GM21723 (cell line): ENCODE data around the gene KIF26B.
"Not testable (repeated sequence)": the region's sequence is repeated elsewhere in the genome, so short reads cannot be mapped to it uniquely, and the experiment has no call there.

Experiments
- ATAC-seq: cut with Tn5 transposase; IDR thresholded peaks from one replicate; pipeline ENCODE4 v1.9.1; 2021; ENCODE audit warnings: mild to moderate bottlenecking, moderate library complexity; ENCODE audit not compliant: unreplicated experiment

KIF26B gene

GRCh38 chr1:245663373-245663772 is 508.6 kb downstream of the KIF26B start:
- ATAC-seq = no peak

- ATAC-seq = no peak
Observed at GRCh38 chr1:245663841-245664240, 509.1 kb downstream of the KIF26B start.

DNA sequence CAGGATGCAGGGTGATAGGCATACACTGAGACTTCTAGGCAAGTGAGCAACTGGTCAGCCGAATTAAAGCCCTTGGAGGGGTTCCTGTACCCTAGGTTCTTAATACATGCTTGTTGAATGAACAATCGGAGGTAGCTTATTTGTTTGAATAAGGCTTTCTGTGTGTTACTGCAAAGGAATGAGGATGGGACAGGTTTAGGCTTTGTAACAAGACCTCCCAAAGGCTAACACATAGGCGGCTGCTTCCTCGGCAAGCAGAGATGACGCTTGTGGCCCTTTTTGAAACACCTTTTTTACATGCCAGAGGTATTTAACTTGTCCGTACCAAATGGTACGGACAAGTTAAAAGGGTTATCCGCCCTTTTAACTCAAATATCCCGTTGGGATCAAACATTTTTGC is 511.6 kb downstream of the KIF26B start:
- ATAC-seq = no peak

GRCh38 chr1:245671349-245671748 is 516.6 kb downstream of the KIF26B start:
- no peak for ATAC-seq

DNA sequence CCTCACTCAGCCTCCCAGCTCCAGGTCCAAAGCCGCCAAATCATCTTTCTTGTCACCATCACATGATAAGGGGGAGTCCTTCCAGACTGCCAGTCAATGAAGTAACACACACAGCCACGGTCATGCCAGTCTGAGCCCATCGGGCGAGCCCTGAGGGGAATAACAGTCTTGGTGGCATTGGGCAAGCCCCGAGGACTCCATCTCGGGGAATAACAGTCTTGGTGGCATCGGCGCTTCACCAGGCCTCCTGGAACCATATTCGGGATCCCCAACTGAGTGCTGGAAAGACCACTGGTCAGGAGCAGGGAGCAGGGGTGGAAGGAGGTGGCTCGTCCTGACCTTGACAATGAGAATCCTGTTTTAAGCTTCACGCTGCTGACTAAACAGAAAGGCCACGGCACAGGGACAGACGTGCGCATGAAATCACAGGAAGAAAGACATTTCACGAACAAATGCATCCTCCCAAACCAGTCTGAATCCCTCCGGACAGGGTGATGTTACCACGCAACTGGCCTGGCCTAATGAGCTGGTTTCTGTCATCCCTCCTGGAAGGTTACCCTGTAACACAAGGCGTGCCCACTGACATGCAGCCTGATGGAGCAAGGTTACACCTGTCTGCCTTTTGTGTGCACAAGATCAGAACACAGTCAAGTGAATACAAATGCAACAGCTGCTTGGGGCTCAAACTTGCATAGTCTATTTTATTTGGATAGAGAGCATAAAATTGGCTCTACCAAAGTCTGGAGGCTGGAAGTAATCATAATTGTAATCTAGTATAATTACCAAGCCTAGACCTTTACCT is 517.4 kb downstream of the KIF26B start:
- ATAC-seq = no peak

- not testable (repeated sequence) for ATAC-seq
Observed at GRCh38 chr1:245672836-245673656, 518.3 kb downstream of the KIF26B start.

DNA sequence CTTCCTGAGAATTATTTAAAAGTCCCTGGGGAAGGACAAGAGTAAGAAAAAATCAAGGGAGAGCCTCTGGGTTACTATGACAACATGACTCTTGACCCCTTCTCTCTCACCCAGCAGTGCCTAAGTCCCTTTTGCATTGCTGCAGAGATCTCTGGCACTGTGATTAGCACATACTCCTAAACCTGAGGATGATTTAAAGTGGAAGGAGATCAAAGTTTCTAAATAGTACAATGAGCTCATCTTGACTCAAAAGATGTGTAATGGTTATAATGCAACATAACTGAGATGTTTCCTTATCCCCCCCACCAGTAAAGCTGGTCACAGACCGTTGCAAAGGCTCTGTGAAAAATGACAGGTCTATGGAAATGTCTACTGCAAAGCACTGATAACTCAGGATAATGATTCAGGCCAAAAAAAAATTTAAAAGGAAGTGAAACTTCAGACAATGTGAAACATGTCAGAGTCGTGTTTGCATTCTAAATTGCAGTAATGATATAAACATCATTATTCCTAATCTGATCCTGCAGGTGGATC is 519.2 kb downstream of the KIF26B start:
- ATAC-seq = peak; percentile 65

GRCh38 chr1:245677461-245678240 is 522.9 kb downstream of the KIF26B start:
- no peak for ATAC-seq

GRCh38 chr1:245678860-245679411 is 524.2 kb downstream of the KIF26B start:
- no peak for ATAC-seq

- no peak for ATAC-seq
Observed at GRCh38 chr1:245679821-245680780, 525.3 kb downstream of the KIF26B start.

DNA sequence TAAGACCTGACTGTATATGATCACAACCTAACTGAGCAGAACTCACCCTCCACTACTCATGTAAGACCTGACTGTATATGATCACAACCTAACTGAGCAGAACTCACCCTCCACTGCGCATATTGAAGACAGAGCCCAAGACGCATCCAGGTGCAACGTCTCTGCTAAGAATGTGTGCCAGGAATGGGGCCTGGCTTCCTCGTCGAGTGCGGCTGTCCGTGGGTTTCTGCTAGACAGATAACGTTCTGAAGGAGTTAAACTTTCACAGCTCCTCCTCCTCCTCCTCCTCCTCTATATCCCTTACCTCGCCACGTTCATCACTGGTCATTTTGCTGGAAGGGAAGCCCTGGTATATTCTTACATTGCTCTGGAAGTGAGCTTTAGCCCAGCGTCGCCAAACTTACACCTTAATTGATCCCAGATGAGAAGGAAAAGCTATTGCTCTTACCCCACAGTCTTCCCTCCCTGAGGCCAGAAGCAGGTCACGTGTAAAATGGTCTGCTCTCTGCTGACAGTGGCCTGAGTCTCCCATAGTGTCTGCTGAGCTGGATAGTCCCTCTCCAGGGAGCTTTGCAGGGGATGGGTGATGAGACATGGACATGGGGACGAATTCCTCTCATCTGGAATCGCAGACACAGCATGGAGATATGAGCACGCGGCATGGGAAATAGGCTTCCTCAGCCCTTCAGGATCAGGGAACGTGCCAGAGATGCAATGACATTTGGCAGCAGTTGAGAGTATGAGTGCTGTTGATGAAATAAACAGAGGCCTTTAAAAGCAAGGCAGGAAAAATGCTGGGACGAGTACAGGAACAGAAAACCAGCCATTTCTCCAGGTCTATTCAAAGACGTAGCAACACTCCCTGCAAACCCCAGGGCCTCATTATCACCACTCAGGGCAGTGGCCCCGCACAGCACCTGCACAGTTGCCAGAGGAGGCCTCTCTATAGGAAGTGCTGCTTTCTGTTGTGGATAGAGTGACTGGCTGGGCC is 528.1 kb downstream of the KIF26B start:
- no peak for ATAC-seq

DNA sequence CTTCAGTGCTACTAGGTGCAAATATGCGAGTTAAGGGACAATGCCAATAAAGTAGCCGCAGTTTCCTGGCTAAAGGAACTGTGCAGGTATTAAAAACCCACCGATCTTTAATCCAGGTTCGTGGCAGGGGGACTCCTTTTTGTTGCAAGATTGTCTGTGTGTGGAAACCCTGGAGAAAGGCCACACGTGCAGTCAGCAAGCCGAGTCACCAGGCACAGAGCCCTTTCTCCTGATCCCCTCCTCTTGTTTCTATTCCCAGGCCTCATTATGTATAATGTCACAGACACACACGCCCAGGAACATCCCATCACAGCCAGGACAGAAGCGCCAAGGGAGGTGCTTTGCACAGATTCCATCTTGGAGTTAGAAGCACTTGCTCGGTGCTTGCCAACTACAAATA is 528.9 kb downstream of the KIF26B start:
- ATAC-seq = no peak

DNA sequence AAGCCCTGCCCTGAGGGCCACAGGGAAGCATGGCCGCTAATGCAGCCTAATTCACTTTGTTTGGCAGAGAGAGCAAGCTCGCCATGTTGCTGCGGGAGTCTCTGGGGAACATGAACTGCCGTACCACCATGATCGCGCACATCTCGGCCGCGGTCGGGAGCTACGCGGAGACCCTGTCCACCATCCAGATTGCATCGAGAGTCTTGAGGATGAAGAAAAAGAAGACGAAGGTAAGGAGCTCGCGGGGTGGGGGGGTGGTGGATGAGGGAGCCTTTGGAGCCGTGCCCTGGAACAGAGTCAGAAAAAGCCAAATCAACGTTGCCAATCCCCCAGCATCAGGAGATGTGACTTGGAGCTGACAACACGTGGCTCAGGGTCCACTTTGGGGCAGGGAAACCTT is 529.4 kb downstream of the KIF26B start:
- no peak for ATAC-seq

DNA sequence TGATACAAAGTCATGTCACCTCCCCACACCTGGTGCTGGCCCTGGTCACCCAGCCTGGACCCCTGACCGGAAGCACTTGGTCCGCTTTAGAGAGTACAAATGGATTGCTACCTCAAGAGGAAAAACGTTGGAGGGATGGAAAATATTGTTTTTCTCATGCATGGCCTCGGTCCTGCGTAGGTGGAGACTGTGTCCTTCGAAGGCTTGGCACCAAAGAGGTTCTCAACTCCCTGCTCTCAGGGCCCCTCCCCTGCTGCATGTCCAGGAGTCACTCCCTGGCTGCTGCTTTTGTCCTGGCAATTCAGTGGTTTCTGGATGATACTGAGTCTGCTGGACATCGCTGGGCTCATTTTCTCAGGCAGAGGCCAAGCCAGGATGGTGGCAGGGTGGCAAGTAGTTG is 529.8 kb downstream of the KIF26B start:
- no peak for ATAC-seq

DNA sequence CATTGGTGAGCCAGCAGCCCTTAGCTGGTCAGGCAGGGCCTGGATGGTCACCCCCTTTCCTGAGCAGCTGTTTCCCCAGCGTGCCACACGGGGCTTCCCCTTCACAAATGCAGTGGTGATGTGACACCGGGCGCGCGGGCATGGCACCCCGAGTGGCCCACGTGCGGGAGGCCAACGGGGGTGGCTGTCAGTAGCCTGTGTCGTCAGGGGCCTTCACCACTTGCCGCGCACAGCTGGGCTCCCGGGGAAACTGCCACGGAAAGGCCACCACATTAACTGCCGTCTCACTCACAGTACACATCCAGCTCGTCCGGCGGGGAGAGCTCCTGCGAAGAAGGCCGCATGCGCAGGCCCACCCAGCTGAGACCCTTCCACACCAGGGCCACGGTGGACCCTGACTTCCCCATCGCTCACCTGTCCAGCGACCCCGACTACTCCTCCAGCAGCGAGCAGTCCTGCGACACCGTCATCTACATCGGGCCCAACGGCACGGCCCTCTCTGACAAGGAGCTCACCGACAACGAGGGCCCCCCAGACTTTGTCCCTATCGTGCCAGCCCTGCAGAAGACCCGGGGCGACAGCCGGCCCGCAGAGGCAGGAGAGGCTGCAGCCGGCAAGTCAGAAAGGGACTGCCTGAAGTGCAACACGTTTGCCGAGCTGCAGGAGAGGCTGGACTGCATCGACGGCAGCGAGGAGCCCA is 530.5 kb downstream of the KIF26B start:
- no peak for ATAC-seq

GRCh38 chr1:245686006-245686405 is 531.2 kb downstream of the KIF26B start:
- ATAC-seq = no peak

DNA sequence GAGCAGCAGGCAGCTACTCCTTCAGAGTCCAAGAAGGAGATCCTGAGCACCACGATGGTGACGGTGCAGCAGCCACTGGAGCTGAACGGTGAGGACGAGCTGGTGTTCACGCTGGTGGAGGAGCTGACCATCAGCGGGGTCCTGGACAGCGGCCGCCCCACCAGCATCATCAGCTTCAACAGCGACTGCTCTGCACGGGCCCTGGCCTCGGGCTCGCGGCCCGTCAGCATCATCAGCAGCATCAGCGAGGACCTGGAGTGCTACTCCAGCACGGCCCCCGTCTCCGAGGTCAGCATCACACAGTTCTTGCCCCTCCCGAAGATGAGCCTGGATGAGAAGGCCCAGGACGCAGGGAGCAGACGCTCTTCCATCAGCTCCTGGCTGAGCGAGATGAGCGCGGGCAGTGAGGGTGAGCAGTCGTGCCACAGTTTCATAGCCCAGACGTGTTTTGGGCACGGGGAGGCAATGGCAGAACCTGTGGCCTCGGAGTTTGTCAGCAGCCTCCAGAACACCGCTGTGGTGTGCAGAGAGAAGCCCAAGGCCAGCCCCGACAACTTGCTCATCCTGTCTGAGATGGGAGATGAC is 531.8 kb downstream of the KIF26B start:
- ATAC-seq = no peak
